HEK293 (cell line): ENCODE measurements around the gene KRT15.

Experiments used
- ZBTB8A ChIP-seq: fragments of 450-650 bp; formaldehyde crosslinking; IDR thresholded peaks from 2 replicates; pipeline ENCODE4 v1.5.1; 2016; ENCODE audit warnings: missing biosample characterization, missing genetic modification characterization
- ZNF561 ChIP-seq: fragments of 450-650 bp; IDR thresholded peaks from 2 replicates; pipeline ENCODE4 v1.5.1; 2018; ENCODE audit warnings: missing biosample characterization, missing genetic modification characterization, borderline replicate concordance
- ZNF792 ChIP-seq: fragments of 450-650 bp; formaldehyde crosslinking; IDR thresholded peaks from 2 replicates; pipeline ENCODE4 v1.5.1; 2016; ENCODE audit warnings: missing biosample characterization, missing genetic modification characterization

- TF ChIP-seq ZNF792 (tag by site-specific recombination) (no peak), ZBTB8A (tag by site-specific recombination) (no peak), ZNF561 (no peak)
Observed at GRCh38 chr17:41521574-41522261, 3.0 kb upstream of the KRT15 start.
